GM12878 (cell line): Measurements from ENCODE around the gene THNSL1. TPM values are rescaled to one million over a fixed set of nuclear protein-coding genes. Genes with fewer than 3 reads are reported as not detected.

Experiments used
- CHD2 ChIP-seq: IDR thresholded peaks from 2 replicates; pipeline ENCODE4 v1.6.1; 2011; ENCODE audit warnings: low read depth, low read length, improper control_type of control experiment, borderline replicate concordance
- EZH2 ChIP-seq: IDR thresholded peaks from 2 replicates; pipeline ENCODE4 v1.6.1; 2012; ENCODE audit warnings: low read depth, mild to moderate bottlenecking, control low read depth, inconsistent platforms, low read length, borderline replicate concordance; ENCODE audit not compliant: control insufficient read depth
- MEF2A ChIP-seq: IDR thresholded peaks from 2 replicates; pipeline ENCODE4 v1.6.1; 2011; ENCODE audit warnings: low read depth, mild to moderate bottlenecking, low read length, moderate library complexity; ENCODE audit not compliant: insufficient read depth
- MEF2B ChIP-seq: fragments of 450-650 bp; IDR thresholded peaks from 2 replicates; pipeline ENCODE4 v1.6.1; 2018; ENCODE audit warnings: mild to moderate bottlenecking, moderate library complexity; ENCODE audit not compliant: partially characterized antibody, poor library complexity, severe bottlenecking
- NKRF ChIP-seq: fragments of 450-650 bp; conservative IDR thresholded peaks from 2 replicates; pipeline ENCODE4 v1.6.1; 2017; ENCODE audit warnings: mild to moderate bottlenecking, moderate library complexity
- SPI1 ChIP-seq: IDR thresholded peaks from 2 replicates; pipeline ENCODE4 v1.6.1; 2011; ENCODE audit warnings: low read depth, mild to moderate bottlenecking, low read length, moderate library complexity, borderline replicate concordance; ENCODE audit not compliant: insufficient read depth
- TCF3 ChIP-seq: IDR thresholded peaks from 2 replicates; pipeline ENCODE4 v1.6.1; 2012; ENCODE audit warnings: low read depth, mild to moderate bottlenecking, low read length, borderline replicate concordance; ENCODE audit not compliant: insufficient read depth
- ZNF207 ChIP-seq: fragments of 450-650 bp; IDR thresholded peaks from 2 replicates; pipeline ENCODE4 v1.6.1; 2014; ENCODE audit warnings: antibody characterized with exemption, mild to moderate bottlenecking, borderline replicate concordance
- ZZZ3 ChIP-seq: IDR thresholded peaks from 2 replicates; pipeline ENCODE4 v1.6.1; 2011; ENCODE audit warnings: low read depth; ENCODE audit not compliant: control insufficient read depth, insufficient read length
- polyA plus RNA-seq, 11 experiments: library from polyadenylated mRNA; depleted of rRNA in 4 of 11; unstranded in 6 of 11; stranded (reverse) in 5 of 11; fragments of >200 nt; fragmentation: Nextera tagmentation in 4 of 11; fragmentation: Illumina TruSeq in 1 of 11; extraction: Ambion mirVana in 4 of 11; extraction: Trizol in 1 of 11; gene quantifications; 1 replicate in 1 of 11; 2 replicates in 10 of 11; pipeline versions ENCODE4 v1.2.1 to v1.2.3, GENCODE V29; 2011 to 2016; ENCODE audit warnings: inconsistent platforms in 2 of 11, missing spikeins in 2 of 11, low read depth in 1 of 11
- total RNA-seq, 4 experiments: library from RNA; depleted of rRNA in 3 of 4; stranded (reverse); fragments of >200 nt in 3 of 4; fragmentation: Illumina TruSeq in 1 of 4; extraction: Trizol in 1 of 4; gene quantifications; 2 replicates each; pipeline versions ENCODE4 v1.2.1 to v1.2.3, GENCODE V29; 2013 to 2021
- TF ChIP-seq, protein P1 (sequence below): IDR thresholded peaks from 2 replicates; pipeline ENCODE4 v1.6.1; 2011; ENCODE audit warnings: borderline replicate concordance, low read depth, mild to moderate bottlenecking, moderate library complexity, low read length; ENCODE audit not compliant: insufficient read depth, poor library complexity, severe bottlenecking
- TF ChIP-seq, protein P2 (sequence below): IDR thresholded peaks from 2 replicates; pipeline ENCODE4 v1.6.1; 2011; ENCODE audit warnings: mild to moderate bottlenecking, low read depth, low read length, moderate library complexity; ENCODE audit not compliant: insufficient replicate concordance

Gene THNSL1
- total and polyA plus RNA-seq, 10 of the 15 experiments (the other 5 are each of a cell fraction or from before 2014, with no cell fraction given) = 4.2 to 17.5 (median 6.2) TPM

- TF ChIP-seq, protein P1, sequence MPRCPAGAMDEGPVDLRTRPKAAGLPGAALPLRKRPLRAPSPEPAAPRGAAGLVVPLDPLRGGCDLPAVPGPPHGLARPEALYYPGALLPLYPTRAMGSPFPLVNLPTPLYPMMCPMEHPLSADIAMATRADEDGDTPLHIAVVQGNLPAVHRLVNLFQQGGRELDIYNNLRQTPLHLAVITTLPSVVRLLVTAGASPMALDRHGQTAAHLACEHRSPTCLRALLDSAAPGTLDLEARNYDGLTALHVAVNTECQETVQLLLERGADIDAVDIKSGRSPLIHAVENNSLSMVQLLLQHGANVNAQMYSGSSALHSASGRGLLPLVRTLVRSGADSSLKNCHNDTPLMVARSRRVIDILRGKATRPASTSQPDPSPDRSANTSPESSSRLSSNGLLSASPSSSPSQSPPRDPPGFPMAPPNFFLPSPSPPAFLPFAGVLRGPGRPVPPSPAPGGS = no peak
- TF ChIP-seq EZH2 (no peak), TCF3 (no peak), MEF2A (no peak), NKRF (peak; percentile 86), ZNF207 (0 out of 2 replicates have a peak, but pooled peaks have one; percentile 54), MEF2B (peak; percentile 54), CHD2 (no peak), ZZZ3 (no peak), SPI1 (peak; percentile 38; the same call in 1 of the 2 replicates)
- TF ChIP-seq, protein P2, sequence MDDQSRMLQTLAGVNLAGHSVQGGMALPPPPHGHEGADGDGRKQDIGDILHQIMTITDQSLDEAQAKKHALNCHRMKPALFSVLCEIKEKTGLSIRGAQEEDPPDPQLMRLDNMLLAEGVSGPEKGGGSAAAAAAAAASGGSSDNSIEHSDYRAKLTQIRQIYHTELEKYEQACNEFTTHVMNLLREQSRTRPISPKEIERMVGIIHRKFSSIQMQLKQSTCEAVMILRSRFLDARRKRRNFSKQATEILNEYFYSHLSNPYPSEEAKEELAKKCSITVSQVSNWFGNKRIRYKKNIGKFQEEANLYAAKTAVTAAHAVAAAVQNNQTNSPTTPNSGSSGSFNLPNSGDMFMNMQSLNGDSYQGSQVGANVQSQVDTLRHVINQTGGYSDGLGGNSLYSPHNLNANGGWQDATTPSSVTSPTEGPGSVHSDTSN = peak; percentile 49
Measured at GRCh38 chr10:25015828-25016375, 510 bp upstream of the THNSL1 start, which contains the start of gene ENKUR (continued).
